Anterior cingulate cortex (tissue), 58 donors: ENCODE results near the gene SPATA20.

ENCODE experiments used
- DNase-seq, 58 donors: peaks; one replicate each; lab custom pipeline; 2025; lab: John Stamatoyannopoulos, UW

The SPATA20 gene

DNA sequence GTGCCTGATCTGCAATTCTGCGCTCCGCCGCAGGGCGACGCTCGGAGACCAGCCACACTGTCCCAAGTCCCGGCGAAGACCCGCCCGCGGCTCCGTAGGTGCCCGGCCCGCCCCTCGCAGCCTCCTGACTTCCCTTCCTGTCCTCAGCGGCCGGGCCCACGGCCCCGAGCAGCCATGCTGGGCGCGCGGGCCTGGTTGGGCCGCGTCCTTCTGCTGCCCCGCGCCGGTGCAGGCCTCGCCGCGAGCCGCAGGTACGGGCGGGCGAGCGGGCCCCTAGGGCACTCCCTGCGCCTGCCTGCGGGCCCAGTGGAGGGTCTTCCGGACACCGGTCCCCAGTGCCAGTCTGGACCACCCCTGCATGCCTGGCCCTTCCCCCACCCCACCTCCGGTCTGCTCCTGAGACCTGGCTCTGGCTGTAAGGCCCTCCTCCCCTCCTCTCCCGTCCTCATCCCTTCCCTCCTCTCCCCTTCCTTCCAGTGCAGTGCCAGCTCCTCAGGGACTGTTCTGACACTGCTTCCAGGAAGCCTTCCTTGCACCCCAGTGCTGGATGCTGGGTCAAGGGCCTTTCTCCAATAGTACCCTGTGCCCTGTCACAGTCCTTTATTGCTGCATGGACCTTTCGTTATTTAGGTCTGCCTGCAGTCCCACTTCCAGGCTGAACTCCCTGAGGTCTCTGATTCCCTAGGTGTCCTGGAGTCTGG, at the start of gene SPATA20:
Gene SPATA20 (plus strand): TSS at position 140 of the 701 bp plus-strand sequence. CDS start 35 bp downstream, at position 175.
- DNase-seq, result peak in 56 of 58 donors; percentile 24 to 91 (median 74)

DNA sequence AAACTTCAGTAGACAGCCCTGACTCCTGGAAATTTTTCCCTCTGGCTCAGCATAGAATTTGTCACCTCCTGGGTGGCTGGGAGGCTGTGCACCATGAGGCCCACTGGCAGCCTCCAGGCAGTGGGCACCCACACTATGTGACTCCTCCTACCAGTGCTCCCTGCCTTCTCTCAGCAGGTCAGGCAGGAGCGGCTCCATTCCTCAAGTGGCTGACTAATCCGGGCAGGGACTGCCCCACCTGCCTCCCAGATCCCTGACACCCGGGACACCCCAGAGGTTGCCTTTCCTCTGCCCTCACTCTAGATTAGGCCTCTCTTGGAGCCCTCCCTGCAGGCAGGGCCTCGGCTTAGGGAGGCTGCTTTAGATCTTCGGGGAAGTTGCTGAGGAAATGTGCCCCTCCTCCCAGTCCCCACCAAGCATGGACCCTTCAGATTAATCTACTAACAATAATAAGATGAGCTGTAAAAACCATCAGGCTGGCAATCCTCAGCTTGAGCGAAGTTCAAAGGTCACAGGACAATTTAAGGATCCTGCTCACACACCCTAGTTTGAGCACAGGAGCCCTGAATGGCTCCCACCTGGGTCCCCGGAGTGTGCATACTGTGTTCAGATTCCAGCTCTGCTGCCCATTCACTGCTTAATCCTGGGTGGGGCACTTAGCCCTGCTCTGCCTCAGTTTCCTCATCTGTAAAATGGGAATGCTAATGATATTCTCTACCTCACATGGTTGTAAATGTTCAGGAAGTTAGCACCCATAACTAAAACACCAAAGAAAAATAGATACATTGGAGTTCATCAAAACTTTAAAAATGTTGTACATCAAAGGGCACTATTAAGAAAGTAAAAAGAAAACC, 48.7 kb upstream of the SPATA20 start:
- no peak for DNase-seq

DNA sequence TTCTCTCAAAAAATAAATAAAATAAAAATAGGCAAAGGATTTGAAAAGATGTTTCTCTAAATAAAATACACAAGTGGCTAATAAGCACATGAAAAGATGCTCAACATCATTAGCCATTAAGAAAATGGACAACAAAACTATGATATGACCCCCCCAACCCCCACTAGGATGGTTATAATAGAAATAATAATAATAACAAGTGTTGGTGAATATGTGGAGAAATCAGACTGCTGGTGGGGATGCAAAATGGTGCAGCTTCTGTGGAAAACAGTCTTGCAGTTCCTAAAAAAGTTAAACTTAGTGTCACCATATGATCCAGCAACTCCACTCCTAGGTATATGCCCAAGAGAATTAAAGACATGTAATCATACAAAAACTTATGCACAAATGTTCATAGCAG, 47.7 kb upstream of the SPATA20 start:
- DNase-seq, result no peak

DNA sequence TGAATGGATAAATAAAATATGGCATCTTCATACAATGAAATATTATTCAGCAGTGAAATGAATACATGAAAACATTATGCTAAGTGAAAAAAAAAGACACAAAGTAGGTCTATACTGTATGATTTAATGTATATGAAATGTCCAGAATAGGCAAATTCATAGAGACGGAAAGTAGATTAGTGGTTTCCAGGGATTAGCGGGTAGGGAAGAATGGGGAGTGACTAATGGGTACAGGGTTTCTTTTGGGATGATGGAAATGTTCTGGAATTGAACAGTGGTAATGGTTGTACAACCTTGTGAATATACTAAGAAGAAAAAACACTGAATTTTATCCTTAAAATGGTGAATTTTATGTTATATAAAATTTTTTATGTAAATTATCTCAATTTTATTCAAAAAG, 47.3 kb upstream of the SPATA20 start:
- no peak for DNase-seq

DNA sequence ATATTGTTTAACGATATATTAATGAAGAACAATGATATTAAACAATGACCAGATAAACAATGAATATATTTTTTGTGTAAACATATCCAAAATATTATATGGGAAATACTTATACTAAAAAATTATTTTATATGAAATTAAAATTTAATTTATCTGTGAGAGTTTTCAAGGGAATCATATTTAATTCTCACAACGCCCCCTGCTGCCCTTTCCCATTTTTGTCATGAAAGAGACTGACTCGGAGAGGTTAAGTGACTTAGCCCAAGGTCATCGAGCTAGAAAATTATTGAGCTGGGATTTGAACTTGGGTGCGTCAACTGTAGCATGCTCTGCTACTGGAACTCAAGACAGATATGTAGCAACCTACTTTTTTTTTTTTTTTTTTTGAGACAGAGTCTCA, 45.9 kb upstream of the SPATA20 start:
- DNase-seq, result no peak

DNA sequence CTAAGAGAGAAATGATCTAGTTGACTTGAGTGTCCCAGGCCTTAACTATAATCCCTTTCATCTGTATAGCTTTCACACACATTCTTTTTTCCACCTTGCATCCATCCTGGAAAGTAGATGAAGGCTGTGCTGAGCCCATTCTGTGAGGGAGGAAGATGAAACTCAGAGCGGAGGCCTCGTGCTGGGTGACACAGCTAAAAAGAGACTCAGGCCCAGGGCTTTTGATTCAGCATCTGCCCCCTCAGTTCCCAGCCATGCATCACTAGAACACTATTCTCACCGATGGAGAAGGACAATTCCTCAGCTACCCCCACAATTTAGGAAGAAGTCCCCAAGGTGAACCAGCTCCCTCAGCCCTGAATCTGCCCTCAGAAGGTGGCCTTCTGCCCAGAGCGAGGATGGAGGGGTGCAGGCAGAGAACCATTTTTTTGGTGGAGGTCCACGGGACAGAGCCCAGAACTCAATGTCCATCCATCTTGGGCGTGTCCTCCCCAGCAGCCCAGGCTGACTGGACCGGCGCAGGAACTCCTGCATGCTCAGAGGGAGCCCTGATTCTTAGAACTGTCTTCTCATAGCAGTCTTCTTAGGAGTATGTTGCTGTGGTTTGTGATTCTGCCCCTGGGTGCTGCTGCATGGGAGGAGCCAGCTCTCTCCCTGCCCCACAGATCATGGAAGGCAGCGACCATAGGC, 44.5 kb upstream of the SPATA20 start:
- DNase-seq, result no peak

DNA sequence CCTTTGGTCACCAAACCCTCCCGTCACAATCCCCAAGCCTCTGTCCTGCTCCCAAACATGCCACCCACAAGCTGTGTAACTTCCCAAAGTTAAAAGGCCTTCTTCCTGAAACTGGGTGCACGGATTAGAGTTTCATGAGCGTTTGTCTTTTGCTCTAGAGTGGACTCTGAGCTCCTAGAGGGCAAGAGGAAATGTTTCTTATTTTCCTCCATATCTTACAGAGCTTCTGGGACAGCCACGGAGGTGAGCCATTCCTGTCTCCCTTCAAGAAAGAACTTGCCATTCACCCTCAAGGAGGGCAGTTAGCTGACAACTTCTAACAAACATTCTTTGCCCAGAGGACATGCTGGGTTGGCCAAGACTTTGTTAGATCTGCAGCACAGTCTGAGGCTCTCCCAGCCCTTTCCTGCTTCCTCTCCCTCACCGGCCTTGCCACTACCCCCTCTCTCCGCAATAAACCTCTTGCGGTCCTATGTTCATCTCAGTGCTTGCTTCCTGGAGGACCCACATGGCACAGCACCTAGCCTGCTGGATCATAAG, 41.3 kb upstream of the SPATA20 start:
- DNase-seq, result no peak

DNA sequence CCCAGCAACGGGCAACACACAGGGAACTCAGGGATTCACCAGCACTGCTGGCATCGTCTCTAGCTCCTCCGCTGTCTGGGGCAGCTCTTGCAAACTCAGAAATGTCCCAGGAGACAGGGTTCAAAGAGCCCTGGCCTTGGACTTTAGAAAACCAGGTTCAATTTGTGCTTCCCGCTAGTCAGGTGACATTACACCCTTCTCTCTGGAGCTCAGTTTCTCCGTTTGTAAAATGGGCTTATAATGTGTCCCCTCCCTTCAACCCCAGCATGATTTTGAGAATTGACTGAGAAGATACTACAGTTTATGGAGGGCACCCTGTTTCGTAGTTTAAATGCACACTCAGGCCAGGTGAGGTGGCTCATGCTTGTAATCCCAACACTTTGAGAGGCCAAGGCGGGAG, 40.7 kb upstream of the SPATA20 start:
- no peak for DNase-seq

DNA sequence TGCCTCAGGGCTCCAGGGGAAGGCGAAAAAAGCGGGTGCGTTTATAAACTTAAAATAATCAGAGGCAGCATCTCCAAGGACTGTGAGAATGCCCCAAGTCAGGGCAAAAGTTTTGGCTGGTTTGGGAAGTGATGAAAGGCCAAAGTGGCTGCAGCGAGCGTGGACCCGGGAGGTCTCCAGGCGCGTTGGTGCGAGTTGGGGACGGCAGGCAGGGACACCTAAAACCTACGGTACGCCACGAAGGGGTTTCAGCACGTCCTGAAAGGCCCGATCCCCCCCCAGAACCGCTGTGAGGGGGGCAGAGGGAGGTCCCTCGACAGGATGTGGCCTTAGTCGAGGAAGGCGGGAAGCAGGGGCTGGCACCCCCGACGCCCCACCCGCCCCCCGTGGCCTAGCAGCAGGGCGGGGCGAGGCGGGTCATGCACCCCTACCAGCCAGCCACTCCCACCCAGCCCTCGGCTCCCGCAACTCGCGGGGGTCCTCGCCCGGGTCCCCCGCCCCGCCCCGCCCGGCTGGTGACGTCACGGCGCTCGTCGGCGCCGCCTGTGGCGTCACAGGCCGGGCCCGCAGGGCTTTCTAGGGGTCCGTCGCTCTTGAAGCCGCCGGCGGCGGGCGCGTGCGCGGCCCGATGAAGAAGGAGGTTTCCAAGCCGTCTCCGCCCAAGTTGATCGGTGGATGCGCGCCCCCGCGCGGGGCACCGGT, 39.0 kb upstream of the SPATA20 start, which contains the start of gene MYCBPAP:
Gene MYCBPAP (plus strand): TSS at position 569 of the 702 bp plus-strand sequence. CDS start 236 bp downstream, outside the sequence.
- peak in 53 of 58 donors; percentile 31 to 85 (median 70) for DNase-seq

DNA sequence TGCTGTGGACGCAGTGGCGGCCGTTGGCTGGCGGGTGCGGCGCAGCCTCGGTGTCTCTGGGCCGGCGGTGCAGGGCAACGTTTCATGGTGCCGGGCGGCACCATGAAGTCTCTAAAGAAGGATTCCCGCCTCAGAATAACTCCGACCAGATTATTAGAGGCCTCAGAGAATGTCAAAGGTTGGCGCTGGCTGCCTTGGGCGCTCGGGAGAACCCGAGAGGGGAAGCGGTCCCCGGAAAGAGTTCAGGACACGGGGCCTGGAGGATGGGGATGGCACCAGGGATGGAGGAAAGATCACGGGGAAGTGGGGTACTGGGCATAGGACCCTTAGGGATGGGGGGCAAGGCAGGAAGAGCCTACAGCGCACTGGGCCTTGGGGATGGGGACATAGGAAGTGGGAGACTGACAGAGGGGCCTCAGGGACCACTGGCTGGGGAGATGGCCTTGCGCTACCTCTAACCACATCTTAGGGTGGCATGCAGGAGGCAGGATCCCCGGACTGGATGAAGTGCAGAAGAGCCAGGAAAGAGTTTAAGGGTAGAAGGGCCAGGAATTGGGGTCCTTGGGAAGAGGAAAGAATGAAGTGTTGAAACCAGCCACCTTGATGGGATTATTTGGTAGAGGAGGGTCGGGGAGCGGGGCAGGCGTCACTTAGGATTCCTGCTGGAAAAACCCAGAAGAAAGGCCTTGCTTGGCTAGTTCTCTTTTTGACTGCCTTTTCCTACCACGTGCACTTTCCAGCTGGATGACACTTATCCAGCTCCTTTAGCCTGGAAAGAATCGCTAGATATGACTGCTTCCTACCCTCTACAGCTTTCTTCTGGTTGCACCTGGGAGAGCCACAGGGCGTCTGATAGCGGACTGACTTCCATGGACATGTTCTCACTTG, 38.2 kb upstream of the SPATA20 start:
- peak in 3 of 58 donors; percentile 15 to 42 (median 17) for DNase-seq

DNA sequence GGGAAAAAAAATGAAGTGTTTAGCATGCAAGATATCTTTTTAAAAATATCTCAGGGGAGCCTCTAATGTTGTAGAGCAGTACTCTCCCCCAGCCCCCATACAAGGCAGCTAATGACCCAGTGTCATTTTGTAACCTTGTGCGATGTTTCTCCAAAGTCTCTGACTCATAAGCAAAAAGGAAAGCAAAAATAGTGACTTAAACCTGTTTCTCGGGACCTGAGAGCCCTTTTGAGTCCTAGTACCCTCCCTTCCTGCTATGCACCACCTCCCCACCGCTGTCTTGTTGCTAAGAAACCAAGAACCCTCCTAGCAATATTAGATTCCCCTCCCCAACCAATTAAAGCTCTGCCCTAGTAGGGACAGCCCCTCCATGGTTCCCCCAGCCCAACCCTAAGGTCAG, 35.9 kb upstream of the SPATA20 start:
- no peak for DNase-seq

DNA sequence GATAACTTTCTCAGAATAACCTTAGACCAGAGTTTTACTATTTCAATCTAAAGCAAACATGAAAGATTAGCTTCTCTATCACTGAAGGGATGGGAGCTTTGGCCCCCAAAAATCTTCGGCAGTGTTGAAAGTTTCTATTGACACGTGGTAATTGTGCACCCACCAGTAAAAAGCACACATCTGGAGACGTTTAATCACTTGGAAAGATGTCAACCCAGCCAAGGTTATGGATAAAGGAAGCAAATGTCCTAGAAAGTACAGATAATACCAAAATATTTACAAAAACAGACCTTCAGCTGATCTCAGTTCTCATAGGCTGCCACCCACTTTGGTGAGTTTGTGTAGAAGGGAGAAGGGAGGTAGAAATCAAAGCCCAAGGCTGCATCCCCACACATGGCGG, 33.5 kb upstream of the SPATA20 start:
- no peak for DNase-seq

DNA sequence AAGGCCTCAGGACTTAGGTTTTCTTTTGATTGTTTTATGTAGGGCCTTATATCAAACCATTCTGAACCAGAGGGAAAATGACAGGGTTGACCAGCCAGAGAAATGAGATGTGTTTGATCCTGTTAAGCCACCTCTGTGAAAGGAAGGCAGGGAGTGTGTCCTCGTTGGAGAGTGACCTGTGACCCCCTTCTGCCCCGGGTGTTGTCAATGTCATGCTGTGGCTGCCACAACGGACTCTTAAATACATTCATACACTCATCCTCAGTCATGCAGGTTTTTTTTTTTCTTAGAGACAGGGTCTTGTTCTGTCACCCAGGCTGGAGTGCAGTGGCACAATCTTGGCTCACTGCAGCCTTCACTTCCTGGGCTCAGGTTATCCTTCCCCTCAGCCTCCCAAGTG, 32.6 kb upstream of the SPATA20 start:
- DNase-seq, result no peak

DNA sequence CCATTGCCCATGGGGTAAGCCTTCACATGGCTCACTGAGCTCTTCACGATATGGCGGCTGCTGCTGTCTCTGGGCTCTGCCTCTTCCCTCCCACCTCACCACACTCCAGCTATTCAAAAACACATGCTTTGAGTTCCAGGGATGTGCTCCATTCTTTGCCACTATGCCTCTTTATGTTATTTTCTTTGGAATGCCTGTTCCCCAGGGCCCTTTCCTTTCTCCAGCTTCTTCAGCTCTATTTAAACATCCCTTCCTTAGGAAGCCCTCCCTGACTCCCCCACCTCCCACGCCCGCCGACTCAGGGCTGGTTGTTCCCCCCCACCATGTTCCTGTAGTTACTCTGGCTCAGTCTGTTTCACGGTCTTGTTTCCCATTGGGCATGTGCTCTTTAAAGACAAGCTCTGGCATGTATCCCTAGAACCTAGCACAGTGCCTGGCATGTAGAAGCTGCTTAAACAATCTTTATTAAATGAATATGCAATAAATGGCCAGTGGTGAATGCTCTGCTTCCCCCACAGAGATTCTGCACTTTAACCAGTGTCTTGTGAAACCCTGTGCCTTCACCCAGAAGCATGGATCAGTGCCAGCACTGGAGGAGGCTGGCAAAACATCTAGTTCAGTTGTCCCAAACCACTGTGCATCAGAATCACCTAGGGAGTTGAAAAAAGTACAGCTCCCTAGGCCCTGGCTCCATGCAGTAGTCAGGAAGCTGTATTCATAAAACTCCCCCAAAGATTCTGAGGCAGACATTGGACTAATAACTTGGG, 31.9 kb upstream of the SPATA20 start:
- DNase-seq, result no peak

DNA sequence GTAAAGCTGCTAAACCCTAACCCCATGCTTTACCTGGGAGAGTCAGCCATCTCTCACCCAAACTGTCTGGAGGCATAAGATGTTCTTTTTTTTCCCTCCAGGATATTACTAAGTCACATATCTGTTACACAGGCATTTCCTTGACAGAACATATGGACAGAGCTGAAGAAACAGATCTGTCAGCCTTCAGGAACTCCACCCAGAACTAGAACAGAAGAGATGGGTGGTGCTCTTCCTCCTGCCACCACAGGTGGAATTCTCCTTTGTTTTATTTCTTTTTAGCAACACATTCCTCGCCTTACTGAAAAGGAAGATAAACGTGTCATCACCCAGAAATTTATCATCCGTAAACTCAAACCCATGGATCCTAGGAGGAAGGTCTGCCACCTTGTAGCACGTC, 30.0 kb upstream of the SPATA20 start:
- DNase-seq, result no peak

DNA sequence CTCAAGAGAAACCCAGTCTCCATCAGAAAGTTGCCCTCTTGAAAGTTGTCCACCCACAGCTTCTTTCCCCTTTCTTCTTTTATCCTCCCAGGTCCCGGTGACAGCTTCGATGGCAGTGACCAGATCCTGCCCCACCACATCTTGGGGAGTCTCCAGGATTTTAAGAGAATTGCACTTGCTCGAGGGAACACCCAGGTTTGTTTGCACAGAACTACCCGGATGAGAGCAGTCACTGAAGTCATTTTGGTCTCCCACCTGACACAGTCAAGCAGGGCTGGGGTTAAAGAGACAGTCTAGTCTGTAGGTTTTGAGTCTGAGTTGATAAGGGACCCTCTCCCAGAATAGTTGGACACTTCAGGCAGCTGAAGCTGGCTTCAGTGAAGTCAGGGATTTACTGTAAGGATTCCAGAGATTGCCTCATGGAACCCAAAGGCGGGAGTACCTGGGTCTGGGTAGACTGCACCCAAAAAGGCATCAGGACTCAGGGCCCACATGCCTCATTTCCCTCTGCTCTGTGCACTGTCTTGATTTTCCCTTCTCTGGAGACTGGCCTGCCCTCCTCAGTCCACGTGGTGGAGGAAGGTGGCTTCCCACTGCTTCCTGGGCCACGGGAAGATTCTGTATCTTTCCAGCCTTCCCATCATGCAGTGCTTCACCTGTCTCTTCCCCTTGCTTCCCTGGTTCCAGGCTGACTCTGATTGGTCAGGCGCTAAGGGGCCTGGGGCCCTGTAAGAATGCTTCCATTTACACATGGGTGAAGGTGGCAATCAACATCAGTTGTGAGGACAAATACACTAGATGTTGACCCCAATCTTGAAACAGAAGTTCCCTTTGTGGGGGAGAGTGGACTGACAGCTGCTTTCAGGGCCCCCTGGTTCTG, 29.2 kb upstream of the SPATA20 start:
- no peak for DNase-seq

DNA sequence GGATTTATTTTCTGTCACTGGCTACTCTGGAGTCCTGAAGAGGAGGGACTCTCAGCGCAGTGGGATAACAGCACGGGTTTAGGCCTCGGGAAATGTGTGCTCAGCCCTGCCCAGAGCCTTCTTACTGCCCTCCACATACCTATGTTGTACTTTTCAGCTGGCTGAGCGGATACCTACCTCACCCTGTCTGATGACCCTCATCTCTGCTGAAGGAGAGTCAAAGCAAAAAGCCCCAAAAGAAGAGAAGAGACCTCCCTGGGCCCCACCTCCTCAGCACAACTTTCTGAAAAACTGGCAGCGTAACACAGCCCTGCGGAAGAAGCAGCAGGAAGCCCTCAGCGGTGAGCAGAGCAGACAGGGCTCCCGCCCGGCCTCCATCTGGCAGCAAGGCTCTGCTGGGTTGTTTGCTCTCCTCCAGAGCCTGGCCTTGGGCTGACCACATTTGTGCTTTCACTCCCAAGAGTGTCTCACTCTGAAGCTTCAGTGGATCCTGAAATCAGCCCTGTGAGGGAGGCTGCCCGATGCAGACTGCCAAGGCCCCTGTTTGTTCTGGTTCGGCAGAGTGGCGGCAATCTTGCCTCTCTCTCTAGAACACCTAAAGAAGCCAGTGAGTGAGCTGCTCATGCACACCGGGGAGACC, 28.5 kb upstream of the SPATA20 start:
- DNase-seq, result no peak
